Fibroblast of the aortic adventitia (primary cell): Measurements from ENCODE around the gene WTAP. TPM values are rescaled to one million over a fixed set of nuclear protein-coding genes. Genes with fewer than 3 reads are reported as not detected.

Source experiments
- DNase-seq: peaks from one replicate; pipeline ENCODE4 v3.0.0-alpha.2; 2010; ENCODE audit warnings: low read depth
- H3K4me3 ChIP-seq: 2 replicates; pipeline ENCODE4 v1.5.1; 2011; ENCODE audit warnings: low read depth, mild to moderate bottlenecking, control low read depth, low read length, moderate library complexity
- total RNA-seq: library from RNA; depleted of rRNA; stranded (reverse); fragments of >200 nt; gene quantifications from 2 replicates; pipeline ENCODE4 v1.2.3, GENCODE V29; 2012; ENCODE audit warnings: low replicate concordance
- TF ChIP-seq, protein P1 (sequence below): IDR thresholded peaks from 2 replicates; pipeline ENCODE4 v1.5.1; 2011; ENCODE audit warnings: mild to moderate bottlenecking, low read length, control low read depth, inconsistent platforms; ENCODE audit not compliant: insufficient read depth

Gene WTAP
- total RNA-seq, result 71.9 and 103 TPM in 2 replicates

DNA sequence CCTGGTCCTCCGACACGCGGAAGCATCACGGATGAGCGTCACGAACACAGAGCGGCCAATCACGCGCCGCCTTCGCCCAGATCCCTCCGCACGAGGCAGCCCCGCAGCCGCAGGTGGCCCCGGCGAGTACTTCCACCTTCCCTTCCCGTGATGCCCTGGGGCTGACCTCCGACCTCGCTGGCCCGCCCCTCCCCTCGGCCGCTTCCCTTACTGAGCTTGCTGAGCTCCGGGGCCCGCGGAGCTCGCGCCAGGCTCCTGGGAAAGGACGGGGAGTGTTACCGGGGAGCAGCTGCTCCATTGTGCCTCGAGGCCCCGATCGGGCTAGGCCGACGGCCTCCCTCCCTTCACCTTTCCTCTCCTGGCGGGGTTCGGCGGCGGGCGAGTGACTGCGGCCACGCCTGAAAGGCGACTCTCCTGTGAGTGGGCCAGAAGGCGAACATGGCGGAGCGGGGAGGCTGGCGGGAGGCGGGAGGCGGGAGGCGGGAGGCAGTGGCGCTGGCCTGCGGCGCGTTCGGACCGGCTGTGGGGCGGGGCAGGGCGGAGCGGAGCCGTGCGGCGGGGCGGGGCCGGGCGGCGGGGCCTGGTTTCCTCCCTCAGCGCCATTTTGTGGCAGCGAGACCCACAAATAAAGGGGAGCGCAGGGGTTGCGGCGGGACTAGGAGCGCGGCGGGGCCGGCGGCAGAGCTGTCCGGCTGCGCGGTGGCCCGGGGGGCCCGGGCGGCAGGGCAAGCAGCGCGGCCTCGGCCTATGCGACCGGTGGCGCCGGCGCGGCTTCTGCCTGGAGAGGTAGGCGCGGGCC is at the start of gene WTAP:
Gene WTAP, plus strand, starts transcription at position 589 of the 799 bp plus-strand sequence. CDS start 8,760 bp downstream, outside the sequence.
- DNase-seq, result peak; percentile 90
- TF ChIP-seq, protein P1, sequence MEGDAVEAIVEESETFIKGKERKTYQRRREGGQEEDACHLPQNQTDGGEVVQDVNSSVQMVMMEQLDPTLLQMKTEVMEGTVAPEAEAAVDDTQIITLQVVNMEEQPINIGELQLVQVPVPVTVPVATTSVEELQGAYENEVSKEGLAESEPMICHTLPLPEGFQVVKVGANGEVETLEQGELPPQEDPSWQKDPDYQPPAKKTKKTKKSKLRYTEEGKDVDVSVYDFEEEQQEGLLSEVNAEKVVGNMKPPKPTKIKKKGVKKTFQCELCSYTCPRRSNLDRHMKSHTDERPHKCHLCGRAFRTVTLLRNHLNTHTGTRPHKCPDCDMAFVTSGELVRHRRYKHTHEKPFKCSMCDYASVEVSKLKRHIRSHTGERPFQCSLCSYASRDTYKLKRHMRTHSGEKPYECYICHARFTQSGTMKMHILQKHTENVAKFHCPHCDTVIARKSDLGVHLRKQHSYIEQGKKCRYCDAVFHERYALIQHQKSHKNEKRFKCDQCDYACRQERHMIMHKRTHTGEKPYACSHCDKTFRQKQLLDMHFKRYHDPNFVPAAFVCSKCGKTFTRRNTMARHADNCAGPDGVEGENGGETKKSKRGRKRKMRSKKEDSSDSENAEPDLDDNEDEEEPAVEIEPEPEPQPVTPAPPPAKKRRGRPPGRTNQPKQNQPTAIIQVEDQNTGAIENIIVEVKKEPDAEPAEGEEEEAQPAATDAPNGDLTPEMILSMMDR, result no peak
- peak within 1 kb of the TSS; percentile 85 for H3K4me3 ChIP-seq

DNA sequence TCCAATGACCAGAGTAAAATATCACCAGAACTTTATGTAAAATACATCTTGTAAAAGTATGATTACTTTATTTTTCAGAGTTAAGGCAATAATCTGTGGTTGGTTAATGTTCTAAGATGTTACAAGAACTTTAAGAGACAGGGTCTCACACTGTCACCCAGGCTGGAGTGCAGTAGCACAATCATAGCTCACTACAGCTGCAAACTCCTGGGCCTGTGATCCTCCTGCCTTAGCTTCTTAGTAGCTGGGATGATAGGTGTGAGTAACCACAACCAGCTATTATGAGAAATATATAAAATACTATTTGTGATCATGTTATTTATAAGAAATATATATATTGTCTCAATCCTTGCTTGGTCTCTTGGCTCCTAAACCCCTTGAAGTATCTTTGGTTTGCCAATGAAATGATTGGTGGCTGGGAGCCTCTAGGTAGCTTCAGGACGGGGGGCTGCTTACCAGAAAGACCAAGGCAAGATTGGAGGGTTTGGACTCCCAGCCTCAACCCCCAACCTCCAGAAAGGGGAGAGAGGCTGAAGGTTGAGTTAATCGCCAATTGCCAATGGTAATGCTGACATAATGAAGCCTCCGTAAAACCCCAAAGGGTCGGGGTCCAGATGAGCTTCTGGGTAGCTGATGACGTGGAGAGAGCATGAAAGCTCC is 49.7 kb upstream of the WTAP start:
- no peak for DNase-seq
- H3K4me3 ChIP-seq, result no peak overlapping the region
- TF ChIP-seq, protein P1, result no peak

GRCh38 chr6:159678574-159678973 is 48.7 kb upstream of the WTAP start:
- TF ChIP-seq, protein P1, result no peak
- no peak overlapping the region for H3K4me3 ChIP-seq
- DNase-seq, result no peak

- H3K4me3 ChIP-seq, result no peak overlapping the region
- peak; percentile 41 for DNase-seq
- TF ChIP-seq, protein P1, result no peak
Observed at GRCh38 chr6:159679091-159680077, 47.9 kb upstream of the WTAP start.

GRCh38 chr6:159680104-159680503 is 47.2 kb upstream of the WTAP start:
- TF ChIP-seq, protein P1, result no peak
- DNase-seq, result no peak
- H3K4me3 ChIP-seq, result no peak overlapping the region

DNA sequence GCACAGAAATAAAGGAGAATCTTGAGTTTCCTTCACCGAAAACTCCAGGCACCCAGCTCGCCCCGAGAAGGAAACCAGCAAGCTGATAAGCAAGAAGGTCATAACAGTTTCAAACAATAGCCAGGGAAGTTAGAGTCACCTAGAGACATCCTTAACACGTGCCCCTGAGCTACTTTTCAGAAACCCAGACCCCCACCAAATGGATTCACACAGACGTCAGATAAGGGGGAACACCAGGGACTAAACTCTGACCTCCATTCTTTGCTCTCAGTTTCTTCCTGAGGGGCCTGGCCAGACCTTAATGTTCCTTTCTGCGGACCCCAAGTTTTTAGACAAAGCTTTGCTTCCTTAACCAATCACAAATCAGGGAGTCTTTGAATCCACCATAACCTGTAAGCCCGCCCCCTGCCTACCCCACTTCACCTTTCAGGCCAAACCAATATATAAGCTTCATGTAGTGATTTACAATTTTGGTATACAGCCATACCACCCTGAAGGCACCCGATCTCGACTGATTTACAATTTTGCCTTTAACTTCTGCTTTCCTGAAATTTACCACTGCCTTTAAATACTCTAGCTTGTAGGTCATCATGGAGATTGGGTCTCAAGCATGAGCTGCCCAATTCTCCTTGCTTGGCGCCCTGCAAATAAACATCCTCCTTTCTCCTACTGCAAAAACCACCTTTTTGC is 46.0 kb upstream of the WTAP start:
- TF ChIP-seq, protein P1, result no peak
- no peak for DNase-seq
- H3K4me3 ChIP-seq, result no peak overlapping the region
